Stimulated activated CD4-positive, alpha-beta T cell treated with anti-CD3 and anti-CD28 coated beads, Interleukin-4, amount 100 ng/mL, for 24 hours (primary cell): ENCODE data around the gene CSRNP3.

ENCODE experiments used
- DNase-seq: peaks from one replicate; pipeline ENCODE4 v3.0.0-alpha.2; 2020

The CSRNP3 gene

GRCh38 chr2:165472922-165473321 lies 3.4 kb downstream of the CSRNP3 start:
- no peak for DNase-seq

- DNase-seq = no peak
Measured at GRCh38 chr2:165474619-165475276, 5.2 kb downstream of the CSRNP3 start.

GRCh38 chr2:165475277-165476004 lies 5.9 kb downstream of the CSRNP3 start:
- DNase-seq = no peak

- DNase-seq = no peak
Measured at GRCh38 chr2:165479856-165480255, 10.4 kb downstream of the CSRNP3 start.

DNA sequence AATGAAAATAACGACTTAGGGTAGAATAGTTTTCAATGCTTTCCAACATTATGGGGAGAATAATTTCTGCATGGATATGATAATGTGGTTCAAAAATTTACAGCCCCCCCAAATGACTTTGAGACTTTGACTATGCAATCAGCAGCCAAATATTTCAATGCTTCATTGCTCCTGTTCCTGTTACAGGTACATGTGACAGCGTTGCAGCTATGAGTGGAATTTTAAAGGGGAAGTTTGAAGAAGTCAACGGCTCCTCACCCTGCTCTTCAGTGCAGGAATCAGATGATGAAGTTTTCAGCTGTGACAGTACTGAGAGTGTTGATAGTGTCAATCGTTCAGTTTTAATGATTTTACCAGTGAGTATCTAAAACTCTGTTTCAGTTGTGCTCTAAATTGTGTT lies 25.1 kb downstream of the CSRNP3 start:
- DNase-seq = no peak

DNA sequence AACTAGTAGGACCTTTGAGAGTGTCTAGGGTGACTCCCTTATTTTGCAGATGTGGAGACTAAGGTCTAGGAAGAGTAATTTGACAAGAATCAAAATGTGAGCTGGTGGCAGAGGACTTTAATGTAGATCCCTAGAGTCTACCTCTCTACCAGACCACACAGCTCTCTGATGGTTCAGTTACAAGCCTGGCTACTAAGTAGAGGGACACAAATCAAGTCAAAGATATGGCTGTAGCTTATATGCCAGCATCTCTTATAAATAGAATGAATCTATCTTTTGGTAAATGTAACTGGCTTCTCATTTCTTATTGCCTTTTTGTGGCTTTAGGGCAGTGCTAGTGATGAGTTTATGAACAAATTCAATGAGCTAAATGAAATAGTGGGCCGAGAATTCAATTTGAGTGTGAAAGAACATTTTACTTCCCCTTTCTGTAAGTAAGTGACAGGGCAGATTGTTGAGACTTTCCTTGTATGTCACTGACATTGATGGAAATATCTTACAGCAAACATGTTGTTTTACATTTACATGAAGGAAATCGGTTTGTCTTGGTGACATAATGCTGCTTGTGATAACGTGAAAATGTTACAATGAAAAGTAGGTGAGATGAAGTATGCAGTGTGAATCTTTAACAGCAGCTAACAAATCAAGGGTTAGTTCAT lies 28.3 kb downstream of the CSRNP3 start:
- no peak for DNase-seq

GRCh38 chr2:165499131-165499530 lies 29.6 kb downstream of the CSRNP3 start:
- DNase-seq = no peak

DNA sequence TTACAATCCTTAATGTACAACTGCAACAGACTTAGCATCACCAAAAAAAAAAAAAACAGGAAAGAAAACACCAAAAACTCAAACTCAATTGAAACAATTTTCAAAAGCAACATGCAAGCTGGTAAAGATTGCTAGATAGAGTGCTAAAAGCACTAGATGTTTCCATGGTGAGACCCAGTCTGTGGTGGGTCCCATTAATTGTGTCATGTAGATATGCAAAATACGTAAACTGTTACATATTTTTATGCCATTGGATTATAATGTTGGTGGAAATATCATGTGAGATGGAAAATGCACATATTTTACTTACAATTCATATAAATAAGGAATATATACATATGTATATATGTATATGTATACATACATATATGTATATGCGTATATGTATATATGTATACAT lies 30.5 kb downstream of the CSRNP3 start:
- DNase-seq = no peak

GRCh38 chr2:165500816-165501215 lies 31.3 kb downstream of the CSRNP3 start:
- DNase-seq = no peak

DNA sequence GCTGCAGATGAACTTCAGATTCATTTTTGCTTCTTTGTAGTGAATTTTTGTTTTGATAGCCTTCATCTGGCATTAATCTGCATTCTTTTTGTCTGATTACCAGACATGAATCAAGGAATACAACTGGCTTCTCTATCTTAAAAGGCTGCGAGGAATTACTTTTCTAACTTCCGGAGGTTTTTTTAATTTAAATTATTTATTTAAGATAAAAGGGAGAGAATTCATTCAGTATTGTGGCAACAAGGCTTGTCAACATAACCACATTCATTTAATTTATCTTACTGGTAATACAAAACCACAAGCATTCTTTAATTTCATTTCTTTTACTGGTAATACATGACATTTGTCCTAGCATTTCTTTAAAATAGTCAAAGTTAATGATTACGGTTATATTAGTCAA lies 36.0 kb downstream of the CSRNP3 start:
- DNase-seq = no peak

DNA sequence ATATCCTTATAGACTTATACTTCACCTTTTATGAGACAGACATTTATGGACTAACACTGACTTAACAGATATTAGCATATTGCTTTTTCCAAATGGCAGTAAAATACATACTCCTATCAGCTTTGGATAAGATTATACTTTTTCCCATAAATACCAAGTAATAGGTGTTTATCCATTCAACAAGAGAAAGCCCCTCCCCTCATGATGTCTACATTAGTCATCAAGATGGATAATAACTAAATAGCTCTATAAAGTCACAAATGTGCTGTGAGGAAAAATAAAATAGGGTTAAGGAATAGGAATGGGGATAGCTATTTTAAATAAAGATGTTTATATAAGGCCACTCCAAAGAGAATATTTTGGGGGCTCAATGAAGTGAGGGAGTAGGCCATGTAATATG lies 39.4 kb downstream of the CSRNP3 start:
- DNase-seq = no peak

DNA sequence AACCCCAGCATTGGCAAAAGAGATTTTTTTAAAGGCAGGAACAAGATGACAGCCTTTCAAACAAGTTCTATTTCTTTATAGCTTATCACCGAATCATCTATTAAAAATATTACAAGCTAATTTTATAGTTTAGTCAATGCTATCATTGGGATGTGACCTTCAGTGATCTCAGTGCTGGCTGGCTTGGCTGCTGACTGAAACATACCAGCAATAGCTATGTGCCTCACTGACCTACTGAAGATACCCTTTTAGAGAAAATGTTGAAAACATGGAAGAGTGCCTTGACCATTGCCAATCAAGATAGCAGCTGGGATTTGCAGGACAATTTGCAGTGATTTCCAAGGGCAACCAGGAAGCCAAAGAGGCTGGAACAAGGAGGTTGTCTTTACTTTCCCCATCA lies 44.0 kb downstream of the CSRNP3 start:
- no peak for DNase-seq

DNA sequence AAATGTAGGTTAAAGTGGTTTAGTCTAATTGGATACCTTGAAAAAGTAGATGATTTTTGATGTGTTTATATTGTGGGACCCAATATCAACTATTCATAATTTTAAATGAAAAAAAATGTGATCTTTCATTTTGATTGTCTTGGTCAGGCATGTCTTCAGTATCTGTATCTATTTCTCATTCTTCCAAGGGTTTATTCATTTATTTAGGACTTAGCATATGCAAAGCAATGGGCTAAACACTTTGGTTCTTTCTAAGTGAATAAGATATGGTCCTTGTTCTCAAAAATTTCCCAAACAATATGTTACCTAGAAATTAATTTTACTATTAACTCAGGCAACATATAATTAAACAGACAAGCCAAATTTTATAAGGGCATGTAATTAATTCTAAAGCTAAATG lies 49.1 kb downstream of the CSRNP3 start:
- DNase-seq = no peak

DNA sequence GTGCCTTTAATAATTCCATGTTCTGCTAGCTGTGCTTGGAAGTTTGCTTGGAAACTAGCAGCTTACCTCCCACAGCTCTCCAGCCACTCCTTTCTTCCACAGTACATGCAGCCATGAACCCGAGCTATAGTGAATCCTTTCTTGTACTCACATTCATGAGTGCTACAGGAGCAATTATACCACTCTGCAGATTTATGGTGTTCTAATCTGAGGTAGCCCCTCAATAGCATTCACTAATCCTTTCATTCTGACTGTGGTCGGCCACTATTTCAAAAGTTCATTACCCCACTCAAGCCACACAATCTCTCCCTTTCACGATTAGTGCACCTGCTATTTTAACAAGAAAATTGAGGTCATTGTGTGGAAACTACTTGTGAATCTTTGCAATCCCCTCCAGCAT lies 53.2 kb downstream of the CSRNP3 start:
- DNase-seq = no peak

DNA sequence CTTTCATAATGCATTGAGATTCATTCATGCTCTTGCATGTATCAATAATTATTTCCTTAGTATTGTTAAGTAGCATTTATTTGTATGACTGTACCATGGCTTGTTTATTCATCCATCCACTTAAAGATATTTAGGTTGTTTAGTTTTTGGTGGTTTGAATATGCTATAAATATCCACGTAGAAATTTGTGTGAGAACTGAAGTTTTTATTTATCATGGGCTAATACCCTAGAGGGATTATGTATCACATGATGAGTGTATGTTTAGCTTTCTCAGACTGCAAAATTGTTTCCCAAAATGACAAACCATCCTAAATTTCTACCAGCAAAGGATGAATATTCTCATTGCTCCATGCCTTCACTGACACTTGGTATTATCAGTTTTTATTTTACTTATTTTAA lies 55.2 kb downstream of the CSRNP3 start:
- DNase-seq = no peak

DNA sequence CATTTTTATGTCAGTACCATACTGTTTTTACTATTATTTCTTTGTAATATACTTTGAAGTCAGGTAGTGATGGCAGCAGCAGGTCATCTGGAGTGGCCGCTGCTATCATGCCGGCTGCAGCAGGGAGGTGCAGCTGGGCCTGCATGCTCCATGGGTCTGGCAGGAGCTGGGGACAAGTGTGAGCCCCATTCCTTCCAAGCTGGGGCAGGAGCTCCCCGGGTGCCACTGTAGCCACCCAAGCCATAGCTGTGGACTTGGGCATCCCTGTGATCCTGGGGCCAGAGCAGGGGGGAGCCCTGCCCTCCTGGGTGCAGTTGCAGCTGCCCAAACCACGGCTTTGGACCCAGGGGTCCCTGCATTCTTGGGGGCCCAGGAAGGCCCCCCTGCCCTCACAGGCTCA lies 59.2 kb downstream of the CSRNP3 start:
- DNase-seq = no peak

DNA sequence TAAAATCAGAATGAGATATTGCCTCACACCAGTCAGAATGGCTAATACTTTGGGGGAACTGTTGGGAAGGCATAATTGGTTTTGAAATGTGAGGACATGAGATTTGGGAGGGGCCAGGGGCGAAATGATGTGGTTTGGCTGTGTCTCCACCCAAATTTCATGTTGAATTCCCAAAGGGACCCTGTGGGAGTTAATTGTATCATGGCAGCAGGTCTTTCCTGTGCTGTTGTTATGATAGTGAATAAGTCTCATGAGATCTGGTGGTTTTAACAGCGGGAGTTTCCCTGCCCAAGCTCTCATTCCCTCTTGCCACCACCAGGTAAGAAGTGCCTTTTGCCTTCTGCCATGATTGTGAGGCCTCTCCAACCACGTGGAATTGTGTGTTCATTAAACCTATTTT lies 59.6 kb downstream of the CSRNP3 start:
- DNase-seq = no peak

GRCh38 chr2:165533331-165533730 lies 63.8 kb downstream of the CSRNP3 start:
- DNase-seq = no peak

GRCh38 chr2:165535471-165535870 lies 66.0 kb downstream of the CSRNP3 start:
- DNase-seq = no peak

DNA sequence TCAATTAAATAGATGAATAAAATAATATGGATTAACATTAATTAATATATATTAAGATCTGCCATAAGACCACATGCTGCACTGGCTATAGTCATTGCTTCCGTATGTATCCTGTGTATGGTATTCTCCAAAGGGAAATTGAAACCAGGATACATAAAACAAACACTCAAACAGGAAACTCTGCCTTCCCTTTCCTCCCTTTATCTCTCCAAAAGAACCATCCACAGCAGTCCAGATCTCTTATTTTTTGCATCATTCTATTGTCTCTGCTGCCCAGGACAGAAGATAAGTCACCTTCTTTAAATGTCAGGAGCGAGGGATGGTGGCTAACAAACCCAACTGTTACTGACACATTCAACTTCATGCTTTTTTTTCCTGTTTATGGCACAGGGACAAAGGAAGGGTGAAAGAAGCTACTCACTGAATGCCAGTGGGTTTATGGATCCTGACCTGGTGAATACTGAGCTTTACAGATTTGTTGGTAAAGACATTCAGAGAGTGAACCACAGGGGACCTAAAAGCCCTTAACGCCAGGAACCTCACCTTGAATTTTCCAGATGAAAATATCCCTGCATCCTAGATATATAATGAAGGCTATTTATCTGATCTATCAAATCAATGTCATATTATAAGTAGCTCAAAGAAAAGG lies 67.5 kb downstream of the CSRNP3 start:
- no peak for DNase-seq

DNA sequence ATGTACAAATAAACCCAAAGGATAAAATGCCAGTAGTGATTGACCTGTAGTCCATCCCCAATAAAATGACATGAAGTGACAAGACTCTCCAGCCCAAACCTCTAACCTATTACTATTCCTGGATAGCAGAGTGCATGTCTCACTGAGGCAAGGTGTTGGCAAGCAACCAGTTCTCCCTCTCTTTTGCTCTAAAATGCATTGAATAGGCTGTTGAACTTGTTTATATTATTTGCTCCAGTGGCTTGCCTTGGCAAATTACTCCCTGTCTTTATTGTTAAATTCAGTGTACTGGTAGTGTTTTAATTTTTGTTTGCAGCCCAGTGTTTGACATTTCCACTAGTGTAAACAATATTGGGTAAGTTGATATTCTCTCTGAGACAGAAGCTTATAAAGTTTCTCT lies 70.5 kb downstream of the CSRNP3 start:
- DNase-seq = no peak

DNA sequence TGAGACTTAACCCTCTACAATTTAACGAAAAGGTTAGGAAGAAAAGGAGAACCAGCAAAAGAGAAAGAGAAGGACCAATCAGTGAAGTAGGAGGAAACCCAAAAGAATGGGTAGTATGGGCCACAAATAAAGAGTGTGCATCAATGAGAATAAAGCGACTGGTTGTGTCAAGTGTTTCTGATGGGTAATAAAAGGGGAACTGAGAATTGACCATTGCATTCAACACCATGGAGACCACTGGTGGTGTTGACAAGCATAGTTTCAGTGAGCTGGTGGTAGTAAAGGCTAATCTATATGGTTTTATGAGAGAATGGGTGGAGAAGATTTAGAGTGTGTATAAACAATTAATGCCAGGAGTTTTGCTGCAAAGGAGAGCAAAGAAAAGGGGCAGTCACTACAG lies 75.4 kb downstream of the CSRNP3 start:
- DNase-seq = no peak

GRCh38 chr2:165547900-165548299 lies 78.4 kb downstream of the CSRNP3 start:
- no peak for DNase-seq

- DNase-seq = no peak
Measured at GRCh38 chr2:165549619-165550018, 80.1 kb downstream of the CSRNP3 start.
